CD4-positive, alpha-beta T cell (primary cell): ENCODE data around the gene ZNF700. TPM values are rescaled to one million over a fixed set of nuclear protein-coding genes. Genes with fewer than 3 reads are reported as not detected.
A peak's percentile ranks its signal among the peaks of the same experiment; 100 is the strongest.
"Not testable (repeated sequence)": the region's sequence is repeated elsewhere in the genome, so short reads cannot be mapped to it uniquely, and the experiment has no call there.

ENCODE experiments used
- ATAC-seq: fragments of 200-7000 bp; cut with Tn5 transposase; one replicate; pipeline ENCODE4 v1.10.0; 2022; ENCODE audit warnings: mild to moderate bottlenecking; ENCODE audit not compliant: poor library complexity
- CTCF ChIA-PET: fragments of 350-600 bp; sonication (Branson Sonifier 250); formaldehyde crosslinking; loops from one replicate; lab custom pipeline; 2021; ENCODE audit warnings: antibody characterized with exemption, inconsistent platforms; lab: Charles Lee
- POLR2A ChIA-PET: fragments of 350-600 bp; sonication (Branson Sonifier 250); formaldehyde crosslinking; loops from one replicate; lab custom pipeline; 2021; ENCODE audit warnings: antibody characterized with exemption, inconsistent platforms; lab: Charles Lee
- DNase-seq, 14 experiments: peaks; one replicate each; pipeline ENCODE4 v3.0.0-alpha.2; 2013 to 2020; ENCODE audit warnings: mixed read lengths in 2 of 14
- H3K27ac ChIP-seq, 2 donors: one replicate each; pipeline versions ENCODE4 v1.5.1 to v1.7.0; 2013; ENCODE audit warnings: low read length in 2 of 2, low read depth in 1 of 2, mild to moderate bottlenecking in 1 of 2
- H3K27me3 ChIP-seq, 2 experiments: 1 replicate in 1 of 2; 2 replicates in 1 of 2; pipeline versions ENCODE4 v1.6.1 to v1.7.0; 2013; ENCODE audit warnings: low read length in 2 of 2, control low read depth in 1 of 2, mild to moderate bottlenecking in 1 of 2, moderate library complexity in 1 of 2; ENCODE audit not compliant: insufficient read depth in 2 of 2, control insufficient read depth in 1 of 2
- H3K36me3 ChIP-seq: one replicate; pipeline ENCODE4 v1.6.1; 2013; ENCODE audit warnings: low read length, control low read depth; ENCODE audit not compliant: insufficient read depth
- H3K4me1 ChIP-seq: one replicate; pipeline ENCODE4 v1.6.1; 2013; ENCODE audit warnings: low read length, control low read depth; ENCODE audit not compliant: insufficient read depth
- H3K4me3 ChIP-seq: one replicate; pipeline ENCODE4 v1.5.1; 2013; ENCODE audit warnings: mild to moderate bottlenecking, low read length, moderate library complexity
- H3K9me3 ChIP-seq, 2 experiments: 1 replicate in 1 of 2; 2 replicates in 1 of 2; pipeline versions ENCODE4 v1.6.1 to v1.7.0; 2013; ENCODE audit warnings: low read length in 2 of 2, mild to moderate bottlenecking in 2 of 2, control low read depth in 1 of 2, moderate library complexity in 1 of 2; ENCODE audit not compliant: control insufficient read depth in 1 of 2, insufficient read depth in 1 of 2
- H3K27ac Mint-ChIP-seq: one replicate; pipeline ENCODE4 v1.8.0; 2020; ENCODE audit warnings: mixed read lengths
- H3K27me3 Mint-ChIP-seq: one replicate; pipeline ENCODE4 v1.8.0; 2021; ENCODE audit warnings: mixed read lengths
- H3K36me3 Mint-ChIP-seq: one replicate; pipeline ENCODE4 v1.8.0; 2021; ENCODE audit warnings: low read depth, mixed read lengths
- H3K4me1 Mint-ChIP-seq: one replicate; pipeline ENCODE4 v1.8.0; 2021; ENCODE audit warnings: low read depth, mixed read lengths
- H3K4me3 Mint-ChIP-seq: one replicate; pipeline ENCODE4 v1.8.0; 2020; ENCODE audit warnings: mild to moderate bottlenecking, mixed read lengths
- H3K9me3 Mint-ChIP-seq: one replicate; pipeline ENCODE4 v1.8.0; 2020; ENCODE audit warnings: mixed read lengths
- CTCF ChIP-seq: fragments of 200-600 bp; IDR thresholded peaks from one replicate; pipeline ENCODE4 v1.8.0; 2022; ENCODE audit warnings: antibody characterized with exemption, mild to moderate bottlenecking
- intact Hi-C, 2 experiments: fragments of 100-400 bp; cut with DNase I in 1 of 2; cut with micrococcal nuclease in 1 of 2; formaldehyde crosslinking; loops; one replicate each; pipeline versions ENCODE4 v1.15.1 to v1.9.0; 2023 to 2025; cut with DNase I, micrococcal nuclease
- polyA plus RNA-seq, 2 donors: library from polyadenylated mRNA; unstranded; fragments of 120-200 nt; gene quantifications; one replicate each; pipeline ENCODE4 v1.2.1, GENCODE V29; 2013
- total RNA-seq, 174 experiments: library from RNA in 2 of 174; stranded (reverse) in 2 of 174; gene quantifications; one replicate each; pipeline ENCODE4 v1.2.3 and lab custom pipeline; 2021 to 2026

Gene ZNF700
- total RNA-seq (10 to 100 TPM; 13.2 to 14.5 TPM), total RNA-seq (lab: John Stamatoyannopoulos, UW) (9.5 to 55.9 (median 21.6) reads per million in 172 experiments)
- polyA plus RNA-seq (2013, experiment 1 of 2) = 15.2 TPM
- polyA plus RNA-seq (2013, experiment 2 of 2) = 23.1 TPM

DNA sequence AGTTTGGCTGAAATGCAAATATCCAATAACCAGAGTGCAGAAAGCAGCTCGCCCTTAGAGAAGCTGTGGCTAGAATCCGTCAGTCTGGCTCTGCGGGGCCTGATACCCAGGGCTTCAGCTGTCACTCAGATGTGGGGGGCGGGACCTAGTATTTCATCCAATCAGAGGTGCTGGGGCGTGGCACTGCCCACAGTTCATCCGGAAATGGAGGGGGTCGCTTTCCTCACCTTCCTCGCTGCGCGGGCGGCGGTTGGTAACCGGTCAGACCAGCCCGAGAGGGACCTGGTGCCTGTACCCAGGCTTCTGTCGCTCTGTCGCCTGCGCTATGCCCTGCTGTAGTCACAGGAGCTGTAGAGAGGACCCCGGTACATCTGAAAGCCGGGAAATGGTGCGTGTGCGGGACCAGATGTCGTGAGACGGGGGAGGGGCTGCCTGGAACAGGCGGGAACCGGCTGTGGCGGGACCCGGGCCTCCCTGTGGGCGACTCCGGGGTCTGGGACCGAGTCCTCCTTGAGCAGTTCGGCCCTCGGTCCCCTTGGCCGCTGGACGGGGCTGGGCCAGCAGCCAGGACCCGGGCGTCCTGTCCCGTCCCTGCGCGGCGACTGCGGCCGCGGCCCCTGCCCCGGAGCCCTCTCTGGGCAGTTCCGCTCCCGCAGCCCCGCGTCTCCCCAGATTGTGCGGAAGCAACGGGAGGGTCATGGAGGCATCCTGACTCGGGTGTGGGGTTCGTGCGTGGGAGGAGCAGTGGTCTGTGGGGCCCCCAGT is at the start of gene ZNF700:
ZNF700 (plus strand) TSS at position 222 of the 765 bp plus-strand sequence; CDS start at position 326, 104 bp downstream.
- Histone ChIP-seq H3K4me1 (peaks cover 43% of the 10 kb centered on the region), H3K27me3 (no peaks in the 10 kb centered on the region), H3K36me3 (peaks cover 3% of the 10 kb centered on the region), H3K9me3 (peaks cover 0 to 4% of the 10 kb centered on the region in 2 experiments), H3K27ac (peak within 1 kb of the TSS; percentile 88 to 90), H3K4me3 (peak within 1 kb of the TSS; percentile 96)
- CTCF ChIA-PET = interaction anchor here (2.0 to 3.9 kb wide), 7 partner anchors 39 to 216 kb away, joined by 5 to 79 read pairs (median 25); partner anchors contain the start of genes ZNF20, ZNF491 and ZNF763
- ATAC-seq = peak; percentile 86
- Mint-ChIP-seq H3K27ac (peak within 1 kb of the TSS; percentile 96), H3K27me3 (no peaks in the 10 kb centered on the region), H3K4me3 (peak within 1 kb of the TSS; percentile 98), H3K36me3 (peaks cover 37% of the 10 kb centered on the region), H3K9me3 (no peaks in the 10 kb centered on the region), H3K4me1 (peaks cover 42% of the 10 kb centered on the region)
- POLR2A ChIA-PET = interaction anchor here (0.5 to 4.0 kb wide), 15 partner anchors 39 to 408 kb away, joined by 3 to 65 read pairs (median 4); partner anchors contain the start of genes ZNF136, ZNF20, ZNF439 and ZNF44
- intact Hi-C loops = loop anchor here (1.0 to 5.0 kb wide), 4 partner anchors 39 to 742 kb away; partner anchors contain the start of genes MAN2B1 (in 1 of the 2), WDR83 (in 1 of the 2), ZNF491 (in 1 of the 2) and ZNF844 (in 1 of the 2)
- peak; percentile 82 to 94 (median 89) for DNase-seq
- TF ChIP-seq CTCF = no peak

DNA sequence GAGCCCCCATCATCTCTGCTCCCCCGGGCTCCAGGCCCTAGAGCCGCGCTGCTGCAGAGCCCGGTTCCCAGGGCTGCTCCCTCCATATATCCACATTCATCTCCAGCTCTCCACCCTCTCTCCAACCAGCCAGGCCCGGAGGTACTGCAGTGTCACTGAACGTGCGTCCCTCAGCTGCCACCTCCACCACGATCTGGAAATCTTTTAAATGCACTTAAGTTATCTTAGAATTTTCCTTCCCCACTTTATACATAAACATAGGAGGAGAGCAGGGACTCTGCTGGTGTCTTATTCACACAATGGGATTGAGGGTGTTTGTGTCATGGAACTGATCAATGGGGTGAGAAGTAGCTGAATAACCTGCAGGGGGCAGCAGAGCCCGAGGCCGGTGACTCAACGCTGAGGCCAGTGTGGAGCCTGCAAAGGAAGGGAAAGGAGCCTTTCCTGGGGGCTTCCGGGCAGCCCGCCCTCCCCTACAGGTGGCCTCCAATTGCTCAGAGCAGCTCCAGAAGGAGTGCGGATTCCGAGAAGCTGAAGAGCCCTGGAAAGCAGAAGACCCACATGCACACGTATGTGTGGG is 45.1 kb upstream of the ZNF700 start:
- POLR2A ChIA-PET, H3K36me3 ChIP-seq, H3K4me3 ChIP-seq, H3K27ac Mint-ChIP-seq, H3K27me3 Mint-ChIP-seq, H3K9me3 Mint-ChIP-seq, H3K27me3 ChIP-seq, H3K27ac ChIP-seq, H3K4me1 Mint-ChIP-seq, H3K36me3 Mint-ChIP-seq, H3K4me3 Mint-ChIP-seq, H3K4me1 ChIP-seq: not testable (repeated sequence)
- intact Hi-C loops = loop anchor here (2.0 to 10.0 kb wide), 6 partner anchors 43 to 455 kb away; partner anchors contain the start of genes ZNF563 (in 1 of the 2) and ZNF763 (in 1 of the 2)
- ATAC-seq (peak; percentile 41), DNase-seq (peak; percentile 6 to 54 (median 21))
- TF ChIP-seq CTCF = peak; percentile 40
- CTCF ChIA-PET = interaction anchor here (1.1 to 2.3 kb wide), 4 partner anchors 11 to 109 kb away, joined by 3 to 14 read pairs (median 6); partner anchors contain the start of gene ZNF491
- peaks cover 0 to 17% of the 10 kb centered on the region in 2 experiments for H3K9me3 ChIP-seq

DNA sequence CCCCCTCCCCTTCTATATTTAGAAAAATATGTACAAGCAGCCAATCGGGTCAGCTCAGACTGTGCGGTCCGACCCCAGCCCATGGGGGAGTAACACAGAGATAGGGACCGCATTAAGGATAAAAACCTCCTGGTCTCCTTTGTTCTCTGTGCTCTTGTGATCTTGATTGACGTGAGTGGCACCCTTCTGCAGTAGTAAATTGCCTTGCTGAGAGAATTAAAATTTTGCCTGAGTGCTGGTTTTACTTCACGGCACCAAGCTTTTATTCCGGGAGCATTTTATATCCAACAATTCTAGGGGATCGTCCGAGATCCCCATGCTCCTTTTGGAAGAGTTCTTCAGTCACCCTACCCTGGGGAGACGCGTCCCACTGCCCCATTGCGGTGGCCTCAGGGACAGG is 44.3 kb upstream of the ZNF700 start:
- Mint-ChIP-seq H3K4me3 (no peak overlapping the region), H3K4me1 (no peaks in the 10 kb centered on the region), H3K27me3 (no peaks in the 10 kb centered on the region), H3K27ac (no peak overlapping the region), H3K9me3 (no peaks in the 10 kb centered on the region), H3K36me3 (no peaks in the 10 kb centered on the region)
- CTCF ChIA-PET = interaction anchor here (1.0 to 2.3 kb wide), 5 partner anchors 43 to 260 kb away, joined by 3 to 14 read pairs (median 7); partner anchors contain the start of gene ZNF20
- no peaks in the 10 kb centered on the region for H3K27me3 ChIP-seq
- no peak overlapping the region for H3K4me3 ChIP-seq
- DNase-seq (no peak), ATAC-seq (no peak)
- intact Hi-C loops = loop anchor here (2.0 to 10.0 kb wide), 6 partner anchors 42 to 454 kb away; partner anchors contain the start of genes ZNF563 (in 1 of the 2) and ZNF763 (in 1 of the 2)
- peaks cover 0 to 17% of the 10 kb centered on the region in 2 experiments for H3K9me3 ChIP-seq
- no peak overlapping the region for H3K27ac ChIP-seq
- H3K4me1 ChIP-seq = peaks cover 4% of the 10 kb centered on the region
- POLR2A ChIA-PET = no interaction called here
- H3K36me3 ChIP-seq = no peaks in the 10 kb centered on the region
- TF ChIP-seq CTCF = no peak
